Large intestine (tissue), 3 donors: ENCODE data around the gene SFMBT1. TPM values are rescaled to one million over a fixed set of nuclear protein-coding genes. Genes with fewer than 3 reads are reported as not detected.

Experiments
- DNase-seq, 2 donors: peaks; one replicate each; pipeline versions ENCODE4 v3.0.0 to v3.0.0-alpha.2; 2013
- H3K27ac ChIP-seq: one replicate; pipeline ENCODE4 v1.5.1; 2013; ENCODE audit warnings: low read length
- H3K27me3 ChIP-seq: 2 replicates; pipeline ENCODE4 v1.6.1; 2013; ENCODE audit warnings: low read length; ENCODE audit not compliant: control insufficient read depth, insufficient read depth
- H3K36me3 ChIP-seq: 2 replicates; pipeline ENCODE4 v1.6.1; 2013; ENCODE audit warnings: low read length; ENCODE audit not compliant: control insufficient read depth, insufficient read depth
- H3K4me1 ChIP-seq: one replicate; pipeline ENCODE4 v1.6.1; 2013; ENCODE audit warnings: low read length; ENCODE audit not compliant: control insufficient read depth, insufficient read depth
- H3K4me3 ChIP-seq: one replicate; pipeline ENCODE4 v1.5.1; 2013; ENCODE audit warnings: low read length
- H3K9me3 ChIP-seq: one replicate; pipeline ENCODE4 v1.6.1; 2013; ENCODE audit warnings: mild to moderate bottlenecking, low read depth, low read length, moderate library complexity; ENCODE audit not compliant: control insufficient read depth
- WGBS: methylation state at CpG from one replicate; pipeline ENCODE4 v1.1.5; 2013; ENCODE audit warnings: low lambda C conversion rate; ENCODE audit not compliant: insufficient coverage; 5-methylcytosine and 5-hydroxymethylcytosine counted together
- polyA plus RNA-seq: library from polyadenylated mRNA; unstranded; fragments of 120-200 nt; gene quantifications from one replicate; pipeline ENCODE4 v1.2.1, GENCODE V29; 2013

Gene SFMBT1
- polyA plus RNA-seq, 1 donor = 12.8 TPM

- WGBS = no CpG with 5 or more reads among the region's 5 CpGs
- DNase-seq = no peak
- Histone ChIP-seq H3K36me3 (no peaks in the 10 kb centered on the region), H3K27ac (no peak overlapping the region), H3K4me3 (no peak overlapping the region), H3K27me3 (no peaks in the 10 kb centered on the region), H3K4me1 (no peaks in the 10 kb centered on the region), H3K9me3 (no peaks in the 10 kb centered on the region)
Measured at GRCh38 chr3:52857864-52858263, 188.0 kb downstream of the SFMBT1 start.

GRCh38 chr3:52857133-52857532, 188.7 kb downstream of the SFMBT1 start:
- no peaks in the 10 kb centered on the region for H3K9me3 ChIP-seq
- DNase-seq = no peak
- H3K27ac ChIP-seq = no peak overlapping the region
- no CpG with 5 or more reads among the region's 3 CpGs for WGBS
- H3K27me3 ChIP-seq = no peaks in the 10 kb centered on the region
- no peaks in the 10 kb centered on the region for H3K4me1 ChIP-seq
- H3K36me3 ChIP-seq = peaks cover 2% of the 10 kb centered on the region
- no peak overlapping the region for H3K4me3 ChIP-seq

GRCh38 chr3:52856666-52857065, 189.2 kb downstream of the SFMBT1 start:
- Histone ChIP-seq H3K4me1 (no peaks in the 10 kb centered on the region), H3K4me3 (no peak overlapping the region), H3K36me3 (peaks cover 7% of the 10 kb centered on the region), H3K9me3 (no peaks in the 10 kb centered on the region), H3K27ac (no peak overlapping the region), H3K27me3 (no peaks in the 10 kb centered on the region)
- 100% methylated on average over 1 of the region's 5 CpGs for WGBS
- DNase-seq = no peak

GRCh38 chr3:52854013-52854412, 191.9 kb downstream of the SFMBT1 start:
- Histone ChIP-seq H3K27me3 (no peaks in the 10 kb centered on the region), H3K36me3 (peaks cover 18% of the 10 kb centered on the region), H3K4me1 (no peaks in the 10 kb centered on the region), H3K27ac (no peak overlapping the region), H3K4me3 (no peak overlapping the region), H3K9me3 (no peaks in the 10 kb centered on the region)
- DNase-seq = no peak
- WGBS = no CpG with 5 or more reads among the region's 2 CpGs

Other genes starting within 250 kb of the SFMBT1 start
- 4.3 TPM for gene ITIH4, start 215.4 kb downstream of the SFMBT1 start, polyA plus RNA-seq
- 2.8 TPM for gene MUSTN1, start 211.1 kb downstream of the SFMBT1 start, polyA plus RNA-seq
- gene STIMATE, start 148.5 kb downstream of the SFMBT1 start, polyA plus RNA-seq = 5.9 TPM
- 20.0 TPM for gene RFT1, start 84.4 kb upstream of the SFMBT1 start, polyA plus RNA-seq
- 37.0 TPM for gene PRKCD, start 115.1 kb upstream of the SFMBT1 start, polyA plus RNA-seq
- gene TKT, start 209.9 kb upstream of the SFMBT1 start, polyA plus RNA-seq = 187 TPM